HEK293 (cell line): ENCODE data around the gene FEZF2.

Experiments used
- ZNF610 ChIP-seq: fragments of 450-650 bp; formaldehyde crosslinking; IDR thresholded peaks from 2 replicates; pipeline ENCODE4 v1.5.1; 2016; ENCODE audit warnings: missing biosample characterization, missing genetic modification characterization, borderline replicate concordance
- TF ChIP-seq, protein P1 (sequence below): fragments of 450-650 bp; formaldehyde crosslinking; IDR thresholded peaks from 2 replicates; pipeline ENCODE4 v1.5.1; 2016; ENCODE audit warnings: missing biosample characterization, missing genetic modification characterization

GRCh38 chr3:62364191-62364590, 9.2 kb downstream of the FEZF2 start:
- TF ChIP-seq, protein P1, sequence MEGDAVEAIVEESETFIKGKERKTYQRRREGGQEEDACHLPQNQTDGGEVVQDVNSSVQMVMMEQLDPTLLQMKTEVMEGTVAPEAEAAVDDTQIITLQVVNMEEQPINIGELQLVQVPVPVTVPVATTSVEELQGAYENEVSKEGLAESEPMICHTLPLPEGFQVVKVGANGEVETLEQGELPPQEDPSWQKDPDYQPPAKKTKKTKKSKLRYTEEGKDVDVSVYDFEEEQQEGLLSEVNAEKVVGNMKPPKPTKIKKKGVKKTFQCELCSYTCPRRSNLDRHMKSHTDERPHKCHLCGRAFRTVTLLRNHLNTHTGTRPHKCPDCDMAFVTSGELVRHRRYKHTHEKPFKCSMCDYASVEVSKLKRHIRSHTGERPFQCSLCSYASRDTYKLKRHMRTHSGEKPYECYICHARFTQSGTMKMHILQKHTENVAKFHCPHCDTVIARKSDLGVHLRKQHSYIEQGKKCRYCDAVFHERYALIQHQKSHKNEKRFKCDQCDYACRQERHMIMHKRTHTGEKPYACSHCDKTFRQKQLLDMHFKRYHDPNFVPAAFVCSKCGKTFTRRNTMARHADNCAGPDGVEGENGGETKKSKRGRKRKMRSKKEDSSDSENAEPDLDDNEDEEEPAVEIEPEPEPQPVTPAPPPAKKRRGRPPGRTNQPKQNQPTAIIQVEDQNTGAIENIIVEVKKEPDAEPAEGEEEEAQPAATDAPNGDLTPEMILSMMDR (tag by site-specific recombination), result no peak
- no peak for TF ChIP-seq ZNF610 (tag by site-specific recombination)
